Omental fat pad (tissue), 4 donors: ENCODE measurements around the gene CPED1. TPM values are rescaled to one million over a fixed set of nuclear protein-coding genes. Genes with fewer than 3 reads are reported as not detected.
"Not testable (repeated sequence)": the region's sequence is repeated elsewhere in the genome, so short reads cannot be mapped to it uniquely, and the experiment has no call there.

ENCODE experiments used
- ATAC-seq: fragments of 150-250 bp; one replicate; pipeline ENCODE4 v1.9.1; 2016; ENCODE audit warnings: mild to moderate bottlenecking, moderate library complexity; ENCODE audit not compliant: low FRiP score
- DNase-seq: peaks from one replicate; pipeline ENCODE4 v3.0.0-alpha.2; 2019; ENCODE audit warnings: low spot score
- total RNA-seq, 4 donors: library from RNA; depleted of rRNA; stranded (reverse); fragments of >200 nt; gene quantifications; one replicate each; pipeline ENCODE4 v1.1.0, GENCODE V29; 2016
- TF ChIP-seq, protein P1 (sequence below), 3 donors: fragments of 450-650 bp; IDR thresholded peaks; one replicate each; pipeline ENCODE4 v1.5.1; 2016 to 2017; ENCODE audit warnings: antibody characterized with exemption in 3 of 3, mild to moderate bottlenecking in 3 of 3, moderate library complexity in 2 of 3

Gene CPED1
- total RNA-seq, 4 donors from 2014 or later, result 24.9 to 63.9 (median 40.9) TPM

DNA sequence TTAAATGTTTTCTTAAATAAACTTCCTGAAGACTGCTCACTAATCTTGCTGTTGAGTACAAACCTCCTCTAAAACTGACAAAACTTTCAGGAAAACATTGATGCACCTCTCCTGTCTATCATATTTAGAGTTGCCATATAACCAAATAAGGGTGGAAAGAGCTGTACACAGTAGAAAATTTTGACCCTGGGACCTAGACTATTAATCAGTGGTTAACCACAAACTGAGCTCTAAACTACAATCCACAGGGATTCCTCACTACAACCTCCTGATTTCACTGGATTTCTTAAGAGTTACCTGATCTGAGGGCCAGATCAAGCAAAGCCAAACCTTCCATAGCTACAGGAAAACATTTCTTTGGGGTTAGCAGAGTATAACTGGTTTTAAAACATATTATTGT, 300.4 kb downstream of the CPED1 start:
- TF ChIP-seq, protein P1, sequence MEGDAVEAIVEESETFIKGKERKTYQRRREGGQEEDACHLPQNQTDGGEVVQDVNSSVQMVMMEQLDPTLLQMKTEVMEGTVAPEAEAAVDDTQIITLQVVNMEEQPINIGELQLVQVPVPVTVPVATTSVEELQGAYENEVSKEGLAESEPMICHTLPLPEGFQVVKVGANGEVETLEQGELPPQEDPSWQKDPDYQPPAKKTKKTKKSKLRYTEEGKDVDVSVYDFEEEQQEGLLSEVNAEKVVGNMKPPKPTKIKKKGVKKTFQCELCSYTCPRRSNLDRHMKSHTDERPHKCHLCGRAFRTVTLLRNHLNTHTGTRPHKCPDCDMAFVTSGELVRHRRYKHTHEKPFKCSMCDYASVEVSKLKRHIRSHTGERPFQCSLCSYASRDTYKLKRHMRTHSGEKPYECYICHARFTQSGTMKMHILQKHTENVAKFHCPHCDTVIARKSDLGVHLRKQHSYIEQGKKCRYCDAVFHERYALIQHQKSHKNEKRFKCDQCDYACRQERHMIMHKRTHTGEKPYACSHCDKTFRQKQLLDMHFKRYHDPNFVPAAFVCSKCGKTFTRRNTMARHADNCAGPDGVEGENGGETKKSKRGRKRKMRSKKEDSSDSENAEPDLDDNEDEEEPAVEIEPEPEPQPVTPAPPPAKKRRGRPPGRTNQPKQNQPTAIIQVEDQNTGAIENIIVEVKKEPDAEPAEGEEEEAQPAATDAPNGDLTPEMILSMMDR (IDR thresholded peaks at IDR 0.05), result no peak
- ATAC-seq (no peak), DNase-seq (no peak)

DNA sequence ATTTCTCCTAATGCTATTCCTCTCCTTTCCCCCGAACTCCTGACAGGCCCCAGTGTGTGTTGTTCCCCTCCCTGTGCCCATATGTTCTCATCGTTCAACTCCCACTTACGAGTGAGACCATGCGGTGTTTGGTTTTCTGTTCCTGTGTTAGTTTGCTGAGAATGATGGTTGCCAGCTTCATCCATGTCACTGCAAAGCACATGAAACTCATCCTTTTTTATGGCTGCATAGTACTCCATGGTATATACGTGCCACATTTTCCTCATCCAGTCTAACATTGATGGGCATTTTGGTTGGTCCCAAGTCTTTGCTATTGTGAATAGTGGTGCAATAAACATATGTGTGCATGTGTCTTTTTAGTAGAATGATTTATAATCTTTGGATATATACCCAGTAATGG, 301.4 kb downstream of the CPED1 start:
- not testable (repeated sequence) for DNase-seq, ATAC-seq

DNA sequence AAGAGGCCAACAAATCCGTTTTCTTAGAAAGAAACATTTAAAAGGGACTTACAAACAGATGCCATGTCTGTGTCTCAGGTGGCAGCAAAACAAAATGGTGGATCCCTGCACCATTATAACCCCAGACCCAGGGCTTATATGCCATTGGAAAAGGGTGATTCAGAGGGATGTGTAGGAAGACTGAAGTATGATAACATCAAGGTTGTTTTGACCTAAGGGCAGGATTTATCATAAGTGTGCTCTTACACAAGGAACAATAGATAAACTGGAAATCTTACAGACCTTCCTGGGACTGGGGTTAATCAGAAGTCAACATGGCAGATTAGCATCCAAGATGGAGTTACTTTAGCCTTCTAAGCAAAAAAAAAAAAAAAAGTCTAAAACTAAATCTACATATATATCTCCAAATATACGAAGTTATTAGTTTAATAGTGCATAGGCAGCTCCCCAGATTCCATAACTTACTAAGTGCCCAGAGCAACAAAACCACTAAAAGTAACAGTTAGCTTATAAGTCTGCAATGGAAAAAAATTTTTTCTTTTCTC, 306.0 kb downstream of the CPED1 start:
- ATAC-seq (no peak), DNase-seq (no peak)
- TF ChIP-seq, protein P1 (IDR thresholded peaks at IDR 0.05), result no peak

DNA sequence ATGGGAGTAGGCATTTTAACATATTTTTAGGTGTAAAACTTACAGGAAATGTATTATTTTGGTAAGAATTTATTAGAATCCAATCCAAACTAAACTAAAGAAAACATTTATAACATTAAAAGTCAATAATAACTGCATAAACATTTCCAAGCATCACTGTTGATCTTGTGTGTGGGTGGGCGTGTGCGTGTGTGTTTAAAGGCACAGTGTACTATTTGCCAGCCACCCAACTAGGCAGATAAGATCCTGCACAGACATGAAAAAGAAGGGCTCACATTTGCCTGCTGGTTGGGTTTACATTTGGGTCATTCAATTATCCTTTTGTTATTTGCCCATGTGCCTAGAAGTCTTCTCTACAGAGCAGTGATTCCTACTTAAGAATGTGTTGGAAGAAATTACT, 309.3 kb downstream of the CPED1 start:
- TF ChIP-seq, protein P1 (IDR thresholded peaks at IDR 0.05), result no peak
- ATAC-seq, result no peak
- DNase-seq, result no peak

DNA sequence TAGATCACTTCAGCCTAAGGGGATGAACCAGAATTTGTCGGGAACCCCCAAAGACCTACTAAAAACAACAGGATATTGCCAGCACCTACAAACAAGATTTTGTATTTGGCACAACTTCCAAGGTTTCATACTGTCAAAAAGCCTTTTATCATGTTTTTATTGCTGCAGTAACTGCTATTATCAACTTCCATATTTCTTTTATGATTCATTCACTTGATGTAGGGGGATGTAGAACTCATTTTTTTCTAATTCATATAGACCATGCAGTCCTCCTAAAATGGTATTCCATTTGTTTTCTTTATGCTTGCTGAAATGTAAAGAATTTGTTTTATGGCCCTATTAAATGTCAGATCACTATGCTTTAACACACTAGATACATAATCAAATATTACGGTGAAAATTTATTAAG, 310.3 kb downstream of the CPED1 start:
- ATAC-seq (no peak), DNase-seq (no peak)
- TF ChIP-seq, protein P1 (IDR thresholded peaks at IDR 0.05), result no peak

DNA sequence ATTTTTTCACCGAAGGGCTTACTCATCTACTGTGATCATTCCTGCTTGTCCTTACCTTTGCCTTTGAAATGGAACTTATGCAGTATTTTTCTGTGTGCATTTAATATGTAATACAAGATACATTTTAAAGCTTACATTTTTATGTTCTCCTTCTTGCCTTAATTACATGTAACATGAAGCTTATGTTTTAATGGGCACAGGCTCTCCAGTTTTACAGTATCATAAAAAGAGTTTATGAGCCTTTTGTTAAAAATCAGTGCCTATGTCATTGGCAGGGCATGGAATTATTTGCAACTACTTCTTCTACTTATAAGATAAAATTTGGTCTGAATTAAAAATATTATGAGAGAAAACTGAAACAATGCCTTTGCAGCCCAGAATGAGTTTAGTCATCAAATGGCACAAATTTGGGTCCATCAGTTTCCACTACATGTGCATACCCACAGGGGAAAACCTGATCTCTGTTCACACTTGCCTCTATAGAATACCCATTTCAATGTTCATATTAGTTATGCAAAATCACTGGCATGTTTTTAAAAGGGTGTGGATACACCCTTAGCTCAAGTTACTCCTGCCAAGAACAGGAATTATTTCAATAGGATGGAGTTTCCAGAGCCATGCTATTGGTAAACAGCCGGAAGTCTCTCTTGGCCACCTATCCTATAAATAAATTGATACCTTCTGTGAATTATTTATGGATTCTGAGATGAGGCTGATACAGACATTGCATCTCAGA, 312.3 kb downstream of the CPED1 start:
- DNase-seq (no peak), ATAC-seq (no peak)

DNA sequence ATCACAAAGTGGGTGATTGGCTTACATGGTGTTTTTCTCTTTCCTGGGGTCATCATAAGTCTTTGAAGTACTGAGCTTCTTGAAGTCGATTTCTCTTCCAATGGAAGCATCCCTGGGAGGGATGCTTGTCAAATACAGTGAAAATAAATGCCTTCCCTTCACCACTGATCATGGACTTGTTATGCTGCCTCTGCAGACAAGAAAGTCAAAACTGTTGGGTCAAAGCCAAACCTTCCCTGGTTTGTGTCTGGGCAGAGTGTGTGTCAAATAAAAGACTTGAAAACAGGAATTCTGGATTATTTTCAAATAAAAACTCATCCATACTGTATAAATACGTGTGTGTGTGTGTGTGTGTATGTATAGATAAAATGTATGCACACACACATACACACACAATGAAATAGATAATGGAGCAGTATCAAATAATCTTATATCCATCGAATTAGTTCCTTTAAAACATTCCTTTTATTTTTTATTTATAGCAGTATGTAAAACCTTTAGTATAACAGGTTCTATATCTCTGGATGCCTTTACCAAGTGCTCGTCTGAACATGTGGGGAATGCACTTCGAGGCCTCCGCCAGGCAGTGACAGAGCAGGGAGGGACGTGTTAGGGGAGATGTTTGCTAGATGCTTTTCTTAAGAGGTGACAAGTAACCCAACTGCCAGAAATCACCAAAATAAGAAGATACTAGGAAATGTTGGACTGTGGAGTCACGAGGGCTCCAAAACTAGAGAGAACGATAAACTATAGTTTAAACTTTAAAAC, 313.1 kb downstream of the CPED1 start:
- no peak for DNase-seq
- no peak for ATAC-seq
- TF ChIP-seq, protein P1 (IDR thresholded peaks at IDR 0.05), result no peak

More for the DNA sequence above, 312.3 kb downstream of the CPED1 start:
- TF ChIP-seq, protein P1 (IDR thresholded peaks at IDR 0.05), result no peak
